Measurements from ENCODE around the gene SHC2. TPM values are rescaled to one million over a fixed set of nuclear protein-coding genes. Genes with fewer than 3 reads are reported as not detected.
A peak's percentile ranks its signal among the peaks of the same experiment; 100 is the strongest.

The SHC2 gene, protein sequence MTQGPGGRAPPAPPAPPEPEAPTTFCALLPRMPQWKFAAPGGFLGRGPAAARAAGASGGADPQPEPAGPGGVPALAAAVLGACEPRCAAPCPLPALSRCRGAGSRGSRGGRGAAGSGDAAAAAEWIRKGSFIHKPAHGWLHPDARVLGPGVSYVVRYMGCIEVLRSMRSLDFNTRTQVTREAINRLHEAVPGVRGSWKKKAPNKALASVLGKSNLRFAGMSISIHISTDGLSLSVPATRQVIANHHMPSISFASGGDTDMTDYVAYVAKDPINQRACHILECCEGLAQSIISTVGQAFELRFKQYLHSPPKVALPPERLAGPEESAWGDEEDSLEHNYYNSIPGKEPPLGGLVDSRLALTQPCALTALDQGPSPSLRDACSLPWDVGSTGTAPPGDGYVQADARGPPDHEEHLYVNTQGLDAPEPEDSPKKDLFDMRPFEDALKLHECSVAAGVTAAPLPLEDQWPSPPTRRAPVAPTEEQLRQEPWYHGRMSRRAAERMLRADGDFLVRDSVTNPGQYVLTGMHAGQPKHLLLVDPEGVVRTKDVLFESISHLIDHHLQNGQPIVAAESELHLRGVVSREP
- total RNA-seq = 57.8 TPM

DNA sequence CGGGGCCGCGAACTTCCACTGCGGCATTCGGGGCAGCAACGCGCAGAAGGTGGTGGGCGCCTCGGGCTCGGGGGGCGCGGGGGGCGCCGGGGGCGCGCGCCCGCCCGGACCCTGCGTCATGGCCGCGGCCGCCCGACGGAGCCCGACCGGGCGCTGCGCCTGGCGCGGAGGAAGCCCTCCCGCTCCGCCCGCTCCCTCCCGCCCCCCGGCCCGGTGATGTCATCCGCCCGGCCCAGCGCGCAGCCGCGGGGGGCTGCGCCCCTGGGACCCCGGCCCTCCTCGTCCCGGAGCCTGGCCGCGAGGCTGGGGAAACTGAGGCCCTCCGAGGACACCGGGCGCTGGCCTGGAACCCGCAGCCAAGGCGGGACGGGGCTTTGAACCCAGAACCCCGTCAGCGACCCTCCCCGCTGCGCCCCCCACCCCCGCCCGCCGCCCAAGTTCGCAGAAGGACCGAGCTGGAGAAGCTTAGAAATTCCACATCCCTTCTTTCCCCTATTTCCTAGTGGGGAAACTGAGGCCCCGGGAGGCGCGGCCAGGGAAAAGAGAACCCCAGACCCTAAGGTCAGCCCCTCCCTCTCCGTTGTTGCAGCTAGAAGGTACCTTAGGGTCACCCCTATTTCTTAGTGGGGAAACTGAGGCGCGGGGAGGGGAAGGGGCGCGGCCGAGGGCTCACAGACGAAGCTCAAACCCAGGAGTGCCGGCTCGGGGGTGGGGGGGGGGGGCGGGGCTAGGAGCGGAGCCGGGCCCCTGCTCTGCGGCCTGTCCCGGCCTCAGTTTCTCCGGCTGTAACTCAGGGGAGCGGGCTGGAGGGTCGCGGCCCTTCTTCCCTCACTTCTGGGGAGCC lies at the start of gene SHC2:
TSS of gene SHC2 (minus strand) at position 157 of the 844 bp plus-strand sequence. CDS start at position 120, 37 bp downstream.
- DNase-seq (ENCODE audit: low spot score) (no peak), ATAC-seq (peak; percentile 52)

GRCh38 chr19:508204-509150 lies 47.6 kb upstream of the SHC2 start:
- DNase-seq (ENCODE audit: low spot score) (no peak), ATAC-seq (no peak)

DNA sequence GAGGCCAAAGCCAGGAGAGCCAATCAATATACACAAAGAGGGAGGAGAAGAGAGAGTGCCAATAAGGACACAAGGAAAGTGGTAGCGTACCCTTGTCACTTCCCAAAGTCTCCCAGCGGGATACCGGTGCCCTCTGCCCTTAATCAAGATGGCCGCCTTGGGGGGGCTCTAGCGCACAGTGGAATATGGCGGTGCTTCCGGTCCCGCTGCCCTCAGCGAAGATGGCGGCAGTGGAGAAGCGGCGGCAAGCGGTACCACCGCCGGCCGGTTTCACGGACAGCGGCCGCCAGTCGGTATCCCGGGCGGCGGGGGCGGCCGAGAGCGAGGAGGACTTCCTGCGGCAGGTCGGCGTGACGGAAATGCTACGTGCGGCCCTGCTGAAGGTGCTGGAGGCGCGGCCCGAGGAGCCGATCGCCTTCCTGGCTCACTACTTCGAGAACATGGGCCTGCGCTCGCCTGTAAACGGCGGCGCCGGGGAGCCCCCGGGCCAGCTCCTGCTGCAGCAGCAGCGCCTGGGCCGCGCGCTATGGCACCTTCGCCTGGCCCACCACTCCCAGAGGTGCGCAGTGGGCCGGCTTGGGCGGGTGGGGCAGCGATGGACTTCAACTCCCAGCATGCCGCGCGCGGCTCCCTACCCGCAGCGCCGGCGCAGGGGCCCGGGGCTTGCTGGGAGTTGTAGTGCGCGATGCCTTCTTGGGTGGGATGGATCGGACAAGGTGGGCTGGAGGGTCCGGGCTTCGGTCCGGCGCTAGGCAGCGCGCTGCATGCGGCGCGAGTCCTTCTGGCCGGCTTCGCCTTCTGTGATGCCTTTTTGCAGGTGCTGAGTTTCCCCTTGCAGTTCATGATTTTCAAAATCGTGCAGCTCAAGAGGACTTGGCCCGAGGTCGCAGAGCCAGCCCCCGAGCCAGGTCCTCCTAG lies 46.7 kb upstream of the SHC2 start, which contains the start of gene TPGS1:
TSS of gene TPGS1 (plus strand) at position 212 of the 918 bp plus-strand sequence. CDS start at position 222, 10 bp downstream.
- DNase-seq (ENCODE audit: low spot score) (peak; percentile 99), ATAC-seq (peak; percentile 87)

DNA sequence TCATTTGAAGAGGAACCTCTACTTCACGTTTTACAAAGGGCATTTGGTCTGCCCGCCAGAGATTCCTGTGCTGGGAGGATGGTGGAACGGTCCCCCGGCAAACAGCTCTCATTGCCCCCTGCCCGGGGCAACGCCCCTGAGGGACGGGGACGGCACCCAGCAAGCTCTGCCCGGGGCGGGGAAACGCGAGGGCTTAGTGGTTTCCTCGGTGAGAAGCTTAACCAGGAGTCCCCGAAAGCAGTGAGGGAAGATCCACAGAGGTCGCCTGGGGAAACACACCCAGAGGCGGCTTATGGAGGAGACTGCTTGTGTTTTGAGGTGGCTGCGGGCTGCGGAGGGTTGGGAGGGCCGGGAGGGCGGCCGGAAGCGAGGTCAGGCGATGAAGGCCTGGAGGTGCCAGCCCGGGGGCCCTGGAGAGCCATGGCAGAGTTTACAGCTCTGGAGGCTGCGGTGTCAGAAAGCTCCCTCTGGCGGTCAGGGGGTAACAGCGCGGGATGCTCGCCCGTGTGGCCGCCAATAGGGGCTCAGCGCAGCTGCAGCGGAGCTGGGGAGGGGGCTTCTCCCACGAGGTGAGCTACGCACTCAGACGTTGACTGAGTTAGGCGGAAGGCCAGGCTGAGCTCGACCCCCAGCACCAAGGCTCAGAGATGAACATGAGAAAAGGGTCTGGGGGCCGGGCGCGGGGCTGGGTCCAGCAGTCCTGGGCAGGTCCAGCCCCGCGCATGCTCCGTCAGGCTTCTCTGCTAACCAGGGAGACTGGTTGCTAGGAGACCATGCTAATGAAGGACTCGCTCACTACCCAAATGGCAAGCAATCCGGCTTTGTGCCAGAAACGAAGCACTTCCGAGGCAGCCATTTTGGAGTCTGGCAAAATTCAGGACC lies 45.8 kb upstream of the SHC2 start:
- ATAC-seq (peak; percentile 82), DNase-seq (ENCODE audit: low spot score) (no peak)

DNA sequence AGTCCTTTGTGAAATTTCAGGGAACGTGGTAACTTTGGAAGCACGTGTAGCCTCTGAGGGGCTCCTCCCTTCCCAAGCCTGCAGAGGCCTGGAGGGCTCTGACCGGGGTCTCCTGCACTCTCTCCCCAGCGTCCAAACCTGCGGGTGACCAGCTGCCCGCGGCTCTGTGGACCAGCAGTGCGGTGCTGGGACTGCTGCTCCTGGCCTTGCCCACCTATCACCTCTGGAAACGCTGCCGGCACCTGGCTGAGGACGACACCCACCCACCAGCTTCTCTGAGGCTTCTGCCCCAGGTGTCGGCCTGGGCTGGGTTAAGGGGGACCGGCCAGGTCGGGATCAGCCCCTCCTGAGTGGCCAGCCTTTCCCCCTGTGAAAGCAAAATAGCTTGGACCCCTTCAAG lies 43.8 kb upstream of the SHC2 start:
- no peak for ATAC-seq
- DNase-seq (ENCODE audit: low spot score) = no peak

DNA sequence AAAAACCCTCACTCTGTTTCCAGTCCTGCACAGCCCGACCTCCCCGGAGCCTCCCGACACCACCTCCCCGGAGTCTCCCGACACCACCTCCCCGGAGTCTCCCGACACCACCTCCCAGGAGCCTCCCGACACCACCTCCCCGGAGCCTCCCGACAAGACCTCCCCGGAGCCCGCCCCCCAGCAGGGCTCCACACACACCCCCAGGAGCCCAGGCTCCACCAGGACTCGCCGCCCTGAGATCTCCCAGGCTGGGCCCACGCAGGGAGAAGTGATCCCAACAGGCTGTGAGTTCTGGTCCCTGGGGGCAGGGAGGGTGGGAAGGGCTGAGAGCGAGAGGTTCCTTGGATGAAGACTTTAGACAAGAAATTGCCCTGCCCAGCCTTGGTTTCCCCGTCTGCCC lies 40.8 kb upstream of the SHC2 start:
- ATAC-seq = no peak
- no peak for DNase-seq (ENCODE audit: low spot score)

GRCh38 chr19:498977-499623 lies 38.3 kb upstream of the SHC2 start:
- DNase-seq (ENCODE audit: low spot score) (no peak), ATAC-seq (no peak)

DNA sequence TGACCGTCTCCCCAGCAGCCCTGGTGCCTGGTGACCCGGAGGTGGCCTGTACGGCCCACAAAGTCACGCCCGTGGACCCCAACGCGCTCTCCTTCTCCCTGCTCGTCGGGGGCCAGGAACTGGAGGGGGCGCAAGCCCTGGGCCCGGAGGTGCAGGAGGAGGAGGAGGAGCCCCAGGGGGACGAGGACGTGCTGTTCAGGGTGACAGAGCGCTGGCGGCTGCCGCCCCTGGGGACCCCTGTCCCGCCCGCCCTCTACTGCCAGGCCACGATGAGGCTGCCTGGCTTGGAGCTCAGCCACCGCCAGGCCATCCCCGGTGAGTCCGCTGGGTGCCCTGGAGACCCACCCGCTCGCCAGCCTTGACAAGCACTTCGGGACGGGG lies 37.7 kb upstream of the SHC2 start:
- no peak for ATAC-seq

DNA sequence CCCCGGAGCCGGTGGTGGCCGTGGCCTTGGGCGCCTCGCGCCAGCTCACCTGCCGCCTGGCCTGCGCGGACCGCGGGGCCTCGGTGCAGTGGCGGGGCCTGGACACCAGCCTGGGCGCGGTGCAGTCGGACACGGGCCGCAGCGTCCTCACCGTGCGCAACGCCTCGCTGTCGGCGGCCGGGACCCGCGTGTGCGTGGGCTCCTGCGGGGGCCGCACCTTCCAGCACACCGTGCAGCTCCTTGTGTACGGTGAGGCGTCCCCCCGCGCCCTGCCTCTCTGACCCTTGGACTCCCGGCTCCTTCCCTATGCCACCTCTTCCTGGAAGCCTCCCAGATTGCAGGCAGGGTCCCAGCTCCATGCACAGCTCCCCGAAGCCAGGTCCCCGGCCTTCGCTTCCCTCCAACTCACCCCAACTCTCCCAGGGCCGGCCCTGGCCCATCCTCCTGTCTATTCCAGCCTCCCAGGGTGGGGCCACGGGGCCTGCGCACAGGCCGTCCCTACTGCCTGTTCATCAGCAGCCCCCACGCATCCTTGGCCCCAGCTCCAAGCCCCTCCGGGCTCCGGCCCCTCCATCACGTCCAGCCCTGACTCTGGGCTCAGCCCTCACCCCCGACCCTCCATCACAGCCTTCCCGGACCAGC lies 37.2 kb upstream of the SHC2 start:
- DNase-seq (ENCODE audit: low spot score) (no peak), ATAC-seq (peak; percentile 31)

More for the DNA sequence above, 37.7 kb upstream of the SHC2 start:
- DNase-seq (ENCODE audit: low spot score) = no peak

DNA sequence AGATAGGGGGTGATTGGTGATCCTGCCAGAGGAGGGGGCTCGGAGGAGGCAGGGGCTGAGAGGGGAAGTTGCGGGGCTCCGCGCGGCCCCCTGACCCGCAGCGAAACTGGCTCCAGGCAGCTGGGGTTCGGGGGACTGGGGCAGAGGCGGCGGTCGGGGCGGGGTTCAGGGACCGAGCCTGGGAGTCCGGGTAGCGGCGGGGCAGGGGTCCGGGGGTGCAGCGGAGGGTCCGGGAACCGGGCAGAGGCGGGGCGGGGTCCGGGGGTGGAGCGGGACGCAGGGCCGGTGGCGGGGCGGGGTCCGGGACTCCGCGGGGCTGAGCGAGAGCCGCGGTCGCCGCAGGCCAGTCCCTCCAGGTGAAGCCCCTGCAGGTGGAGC lies 36.6 kb upstream of the SHC2 start:
- no peak for ATAC-seq
- DNase-seq (ENCODE audit: low spot score) = no peak

GRCh38 chr19:496986-497385 lies 36.2 kb upstream of the SHC2 start:
- DNase-seq (ENCODE audit: low spot score) (no peak), ATAC-seq (no peak)

GRCh38 chr19:496112-496665 lies 35.4 kb upstream of the SHC2 start, which contains the start of gene MADCAM1:
Gene MADCAM1, plus strand, starts transcription at chr19:496486. Its CDS starts 14 bp downstream, at chr19:496500.
- DNase-seq (ENCODE audit: low spot score) (no peak), ATAC-seq (no peak)

DNA sequence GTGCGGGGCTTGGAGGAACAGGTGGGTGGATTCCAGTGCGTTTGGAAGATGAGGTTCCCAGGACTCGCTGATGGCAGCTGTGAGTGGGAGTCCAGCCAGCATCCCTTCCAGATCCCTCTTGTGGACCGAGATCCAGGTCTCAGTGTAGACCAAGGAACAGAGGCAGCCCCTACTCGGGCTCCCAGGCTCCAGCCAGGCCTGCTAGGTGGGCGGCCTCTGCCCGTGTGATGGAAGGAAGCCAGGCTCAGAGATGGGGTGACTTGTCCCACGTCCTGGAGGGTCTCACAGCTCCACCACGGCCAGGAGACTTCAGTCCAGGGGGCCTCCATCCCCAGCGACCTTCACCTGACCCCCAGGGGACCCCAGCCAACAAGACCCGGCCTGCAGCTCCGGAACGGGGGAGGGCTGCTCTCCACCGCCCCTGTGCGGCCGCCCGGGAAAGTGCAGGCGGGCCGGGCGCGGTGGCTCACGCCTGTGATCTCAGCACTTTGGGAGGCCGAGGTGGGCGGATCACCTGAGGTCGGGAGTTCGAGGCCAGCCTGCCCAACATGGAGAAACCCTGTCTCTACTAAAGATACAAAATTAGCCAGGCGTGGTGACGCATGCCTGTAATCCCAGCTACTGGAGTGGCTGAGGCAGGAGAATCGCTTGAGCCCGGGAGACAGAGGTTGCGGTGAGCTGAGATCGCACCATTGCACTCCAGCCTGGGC lies 34.7 kb upstream of the SHC2 start:
- ATAC-seq (peak; percentile 63), DNase-seq (ENCODE audit: low spot score) (no peak)

- ATAC-seq = no peak
- DNase-seq (ENCODE audit: low spot score) = no peak
Measured at GRCh38 chr19:495081-495401, 34.2 kb upstream of the SHC2 start.

GRCh38 chr19:494171-495080 lies 33.6 kb upstream of the SHC2 start:
- no peak for ATAC-seq
- DNase-seq (ENCODE audit: low spot score) = no peak
